ENCODE measurements around the gene VPS37D.

Gene VPS37D

GRCh38 chr7:73633844-73634243 is 33.8 kb upstream of the VPS37D start:
- H3K9me3 ChIP-seq (ENCODE audit: insufficient read depth, low read length), result no peaks in the 10 kb centered on the region
- no peak for TF ChIP-seq YY1 (IDR thresholded peaks at IDR 0.05; ENCODE audit: insufficient read depth, insufficient read length)
- no peak for TF ChIP-seq SUZ12 (IDR thresholded peaks at IDR 0.05; ENCODE audit: extremely low read depth, insufficient read depth, insufficient read length)
- TF ChIP-seq ZNF274 (IDR thresholded peaks at IDR 0.05; ENCODE audit: low read depth, low read length), result no peak
- no peak overlapping the region for H3K4me3 ChIP-seq (ENCODE audit: insufficient read length, low read depth)
- H3K9ac ChIP-seq (ENCODE audit: insufficient read length, low read depth), result no peak overlapping the region
- no peaks in the 10 kb centered on the region for H3K36me3 ChIP-seq (ENCODE audit: insufficient read depth, insufficient read length, low read length)
- no peaks in the 10 kb centered on the region for H3K27me3 ChIP-seq (ENCODE audit: insufficient read depth, insufficient read length)
- no peak for DNase-seq (ENCODE audit: low read depth, low spot score)
- H3K4me1 ChIP-seq (ENCODE audit: insufficient read depth, insufficient read length), result no peaks in the 10 kb centered on the region

- Histone ChIP-seq H3K4me1 (ENCODE audit: insufficient read depth, insufficient read length) (no peaks in the 10 kb centered on the region), H3K9me3 (ENCODE audit: insufficient read depth, low read length) (no peaks in the 10 kb centered on the region), H3K9ac (ENCODE audit: insufficient read length, low read depth) (peak overlapping the region; percentile 56), H3K4me3 (ENCODE audit: insufficient read length, low read depth) (no peak overlapping the region), H3K36me3 (ENCODE audit: insufficient read depth, insufficient read length, low read length) (no peaks in the 10 kb centered on the region), H3K27me3 (ENCODE audit: insufficient read depth, insufficient read length) (no peaks in the 10 kb centered on the region)
- DNase-seq (ENCODE audit: low read depth, low spot score), result no peak
- no peak for TF ChIP-seq ZNF274 (IDR thresholded peaks at IDR 0.05; ENCODE audit: low read depth, low read length)
- no peak for TF ChIP-seq SUZ12 (IDR thresholded peaks at IDR 0.05; ENCODE audit: extremely low read depth, insufficient read depth, insufficient read length)
- no peak for TF ChIP-seq YY1 (IDR thresholded peaks at IDR 0.05; ENCODE audit: insufficient read depth, insufficient read length)
Observed at GRCh38 chr7:73635428-73636200, 32.0 kb upstream of the VPS37D start.

GRCh38 chr7:73638911-73639310 is 28.7 kb upstream of the VPS37D start:
- Histone ChIP-seq H3K27me3 (ENCODE audit: insufficient read depth, insufficient read length) (no peaks in the 10 kb centered on the region), H3K4me1 (ENCODE audit: insufficient read depth, insufficient read length) (no peaks in the 10 kb centered on the region), H3K9ac (ENCODE audit: insufficient read length, low read depth) (no peak overlapping the region), H3K36me3 (ENCODE audit: insufficient read depth, insufficient read length, low read length) (no peaks in the 10 kb centered on the region), H3K4me3 (ENCODE audit: insufficient read length, low read depth) (no peak overlapping the region), H3K9me3 (ENCODE audit: insufficient read depth, low read length) (no peaks in the 10 kb centered on the region)
- TF ChIP-seq YY1 (IDR thresholded peaks at IDR 0.05; ENCODE audit: insufficient read depth, insufficient read length) (no peak), ZNF274 (IDR thresholded peaks at IDR 0.05; ENCODE audit: low read depth, low read length) (no peak), SUZ12 (IDR thresholded peaks at IDR 0.05; ENCODE audit: extremely low read depth, insufficient read depth, insufficient read length) (no peak)
- DNase-seq (ENCODE audit: low read depth, low spot score), result no peak

- Histone ChIP-seq H3K27me3 (ENCODE audit: insufficient read depth, insufficient read length) (peaks cover 7% of the 10 kb centered on the region), H3K9me3 (ENCODE audit: insufficient read depth, low read length) (no peaks in the 10 kb centered on the region)
- TF ChIP-seq SUZ12 (IDR thresholded peaks at IDR 0.05; ENCODE audit: extremely low read depth, insufficient read depth, insufficient read length) (no peak), ZNF274 (IDR thresholded peaks at IDR 0.05; ENCODE audit: low read depth, low read length) (no peak), YY1 (IDR thresholded peaks at IDR 0.05; ENCODE audit: insufficient read depth, insufficient read length) (no peak)
Observed at GRCh38 chr7:73642834-73643233, 24.8 kb upstream of the VPS37D start.

GRCh38 chr7:73644688-73645286 is 22.8 kb upstream of the VPS37D start:
- TF ChIP-seq SUZ12 (IDR thresholded peaks at IDR 0.05; ENCODE audit: extremely low read depth, insufficient read depth, insufficient read length), result no peak
- no peak for DNase-seq (ENCODE audit: low read depth, low spot score)
- no peak overlapping the region for H3K9ac ChIP-seq (ENCODE audit: insufficient read length, low read depth)
- no peaks in the 10 kb centered on the region for H3K9me3 ChIP-seq (ENCODE audit: insufficient read depth, low read length)
- no peak overlapping the region for H3K4me3 ChIP-seq (ENCODE audit: insufficient read length, low read depth)
- peaks cover 6% of the 10 kb centered on the region for H3K4me1 ChIP-seq (ENCODE audit: insufficient read depth, insufficient read length)
- peaks cover 25% of the 10 kb centered on the region for H3K27me3 ChIP-seq (ENCODE audit: insufficient read depth, insufficient read length)
- H3K36me3 ChIP-seq (ENCODE audit: insufficient read depth, insufficient read length, low read length), result no peaks in the 10 kb centered on the region

More at GRCh38 chr7:73642834-73643233, 24.8 kb upstream of the VPS37D start:
- H3K4me1 ChIP-seq (ENCODE audit: insufficient read depth, insufficient read length), result peaks cover 6% of the 10 kb centered on the region
- H3K9ac ChIP-seq (ENCODE audit: insufficient read length, low read depth), result no peak overlapping the region
- H3K4me3 ChIP-seq (ENCODE audit: insufficient read length, low read depth), result no peak overlapping the region
- no peak for DNase-seq (ENCODE audit: low read depth, low spot score)
- no peaks in the 10 kb centered on the region for H3K36me3 ChIP-seq (ENCODE audit: insufficient read depth, insufficient read length, low read length)

GRCh38 chr7:73645643-73646174 is 21.9 kb upstream of the VPS37D start:
- no peak for TF ChIP-seq SUZ12 (IDR thresholded peaks at IDR 0.05; ENCODE audit: extremely low read depth, insufficient read depth, insufficient read length)
- TF ChIP-seq YY1 (IDR thresholded peaks at IDR 0.05; ENCODE audit: insufficient read depth, insufficient read length), result no peak
- TF ChIP-seq ZNF274 (IDR thresholded peaks at IDR 0.05; ENCODE audit: low read depth, low read length), result no peak

More at GRCh38 chr7:73645643-73646174, 21.9 kb upstream of the VPS37D start:
- H3K36me3 ChIP-seq (ENCODE audit: insufficient read depth, insufficient read length, low read length), result no peaks in the 10 kb centered on the region
- no peaks in the 10 kb centered on the region for H3K9me3 ChIP-seq (ENCODE audit: insufficient read depth, low read length)
- H3K9ac ChIP-seq (ENCODE audit: insufficient read length, low read depth), result no peak overlapping the region
- no peak overlapping the region for H3K4me3 ChIP-seq (ENCODE audit: insufficient read length, low read depth)
- peaks cover 25% of the 10 kb centered on the region for H3K27me3 ChIP-seq (ENCODE audit: insufficient read depth, insufficient read length)
- peaks cover 6% of the 10 kb centered on the region for H3K4me1 ChIP-seq (ENCODE audit: insufficient read depth, insufficient read length)
- DNase-seq (ENCODE audit: low read depth, low spot score), result no peak

All from NT2/D1 (cell line).